ENCODE results near the gene JUN.
"Not testable (repeated sequence)": the region's sequence is repeated elsewhere in the genome, so short reads cannot be mapped to it uniquely, and the experiment has no call there.

JUN gene

GRCh38 chr1:58808077-58808476 is 24.2 kb upstream of the JUN start:
- DNase-seq (ENCODE audit: low read depth) = no peak

GRCh38 chr1:58805716-58806571 is 22.1 kb upstream of the JUN start:
- DNase-seq (ENCODE audit: low read depth) = no peak

GRCh38 chr1:58804853-58805565 is 21.2 kb upstream of the JUN start:
- no peak for DNase-seq (ENCODE audit: low read depth)

- no peak for DNase-seq (ENCODE audit: low read depth)
Measured at GRCh38 chr1:58803858-58804257, 20.0 kb upstream of the JUN start.

DNA sequence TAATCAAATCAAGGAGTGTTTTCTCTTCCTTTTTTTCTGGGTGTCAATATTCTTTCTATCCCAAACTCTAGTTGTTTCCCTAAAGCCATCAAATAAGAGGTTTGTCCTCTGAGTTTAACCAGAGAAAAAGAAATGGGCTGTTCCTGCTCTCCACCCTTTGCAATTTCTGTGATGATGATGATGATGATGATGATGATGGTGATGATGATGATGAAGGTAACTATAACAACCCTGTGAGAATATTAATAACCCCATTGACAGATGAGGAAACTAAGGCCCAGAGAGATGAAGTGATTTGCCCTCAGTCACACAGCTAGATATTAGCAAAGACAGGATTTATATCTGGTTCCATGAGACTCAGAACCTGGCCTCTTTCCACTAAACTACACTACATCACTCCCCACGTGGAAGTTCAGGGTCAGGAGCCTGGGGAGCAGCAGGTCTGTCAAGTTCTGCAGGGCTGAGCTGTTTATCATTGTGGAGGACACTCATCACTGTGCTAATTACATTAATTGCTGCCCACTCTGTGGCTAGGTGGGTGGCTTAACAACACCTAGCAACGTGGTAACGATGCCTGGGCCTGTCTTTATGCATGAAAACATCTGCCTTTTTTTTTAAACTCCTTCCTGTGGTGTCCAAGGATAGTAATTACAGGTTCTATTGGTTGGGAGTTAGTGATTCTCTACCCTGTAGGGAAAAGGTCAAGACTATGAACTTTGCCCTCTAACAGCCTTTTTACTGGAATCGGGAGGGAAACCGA is 19.0 kb upstream of the JUN start:
- no peak for DNase-seq (ENCODE audit: low read depth)

- not testable (repeated sequence) for DNase-seq (ENCODE audit: low read depth)
Measured at GRCh38 chr1:58801286-58801685, 17.4 kb upstream of the JUN start.

GRCh38 chr1:58799650-58800049 is 15.8 kb upstream of the JUN start:
- DNase-seq (ENCODE audit: low read depth) = no peak

DNA sequence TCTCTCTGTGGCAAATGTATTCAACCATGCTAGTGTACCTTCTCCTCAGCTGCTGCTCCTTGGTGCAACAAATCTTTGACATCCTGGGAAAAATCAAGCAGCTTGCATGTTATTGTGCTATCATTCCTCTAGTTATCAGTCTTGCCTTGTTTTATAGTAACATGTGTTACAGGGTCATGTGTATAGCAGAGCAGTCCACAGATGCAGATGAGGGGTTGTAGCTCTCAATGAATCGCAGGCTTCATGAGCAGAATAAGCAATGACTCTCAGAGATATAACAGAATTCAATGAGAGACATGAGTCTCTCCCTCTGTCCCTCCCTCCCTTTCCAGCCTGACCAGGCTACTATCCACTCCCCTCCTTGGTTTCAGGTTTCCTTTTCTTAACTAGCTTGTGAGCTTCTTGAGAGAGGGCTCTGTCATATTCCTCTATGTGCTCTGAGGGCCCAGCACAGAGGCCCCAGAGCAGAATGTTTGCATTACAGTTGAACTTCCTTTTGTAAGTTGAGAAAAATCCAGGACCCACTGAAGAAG is 15.1 kb upstream of the JUN start:
- no peak for DNase-seq (ENCODE audit: low read depth)

DNA sequence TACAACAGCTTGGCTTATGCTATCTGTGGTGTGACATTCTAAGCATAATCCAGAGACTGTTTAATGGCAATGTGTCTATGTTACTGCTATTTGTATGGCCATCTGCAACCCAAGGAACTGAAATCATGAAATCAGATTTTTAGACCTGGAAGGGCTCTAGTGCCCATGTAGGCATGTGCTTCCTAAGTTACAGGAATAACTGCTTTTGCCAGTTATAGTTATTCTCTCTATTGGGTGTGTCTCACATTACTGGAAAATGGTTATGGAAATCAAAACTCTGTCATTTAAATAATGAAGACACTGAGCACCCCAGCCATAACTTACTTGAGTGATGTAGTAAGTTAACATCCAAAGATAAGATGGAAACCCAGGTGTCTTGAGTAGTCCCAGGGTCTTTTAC is 12.6 kb upstream of the JUN start:
- no peak for DNase-seq (ENCODE audit: low read depth)

- no peak for DNase-seq (ENCODE audit: low read depth)
Measured at GRCh38 chr1:58794585-58794984, 10.7 kb upstream of the JUN start.

- no peak for DNase-seq (ENCODE audit: low read depth)
Measured at GRCh38 chr1:58792846-58793245, 9.0 kb upstream of the JUN start.

GRCh38 chr1:58791106-58791505 is 7.3 kb upstream of the JUN start:
- no peak for DNase-seq (ENCODE audit: low read depth)

DNA sequence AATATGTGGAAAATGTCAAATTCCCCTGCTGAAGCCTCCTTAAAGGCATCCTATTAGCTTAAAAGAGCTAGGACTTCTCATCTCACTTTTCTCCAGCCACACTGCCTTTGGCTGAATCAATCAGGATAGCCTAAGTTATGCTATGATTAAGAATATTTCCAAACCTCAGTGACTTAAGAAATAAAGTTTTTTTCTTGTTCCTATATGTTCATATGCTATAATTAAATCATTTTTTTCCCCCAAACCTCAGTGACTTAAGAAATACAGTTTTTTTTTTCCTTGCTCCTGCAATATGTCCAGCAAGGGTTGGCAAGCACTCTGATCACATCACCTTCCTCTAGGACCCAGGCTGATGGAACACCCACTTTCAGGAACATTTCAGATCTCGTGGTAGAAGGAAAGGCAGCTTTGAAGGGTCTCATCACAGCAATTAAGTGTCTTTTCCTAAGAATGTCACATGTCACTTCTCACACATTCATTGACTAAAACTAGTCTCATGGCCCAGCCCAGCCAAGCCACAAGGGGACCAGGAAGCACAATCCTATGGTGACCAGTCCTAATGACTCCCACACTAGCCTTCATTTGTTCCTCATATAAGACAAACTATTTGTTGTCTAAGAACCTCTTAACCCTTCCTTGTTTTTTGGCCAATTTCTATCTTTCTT is 6.3 kb upstream of the JUN start:
- DNase-seq (ENCODE audit: low read depth) = no peak

DNA sequence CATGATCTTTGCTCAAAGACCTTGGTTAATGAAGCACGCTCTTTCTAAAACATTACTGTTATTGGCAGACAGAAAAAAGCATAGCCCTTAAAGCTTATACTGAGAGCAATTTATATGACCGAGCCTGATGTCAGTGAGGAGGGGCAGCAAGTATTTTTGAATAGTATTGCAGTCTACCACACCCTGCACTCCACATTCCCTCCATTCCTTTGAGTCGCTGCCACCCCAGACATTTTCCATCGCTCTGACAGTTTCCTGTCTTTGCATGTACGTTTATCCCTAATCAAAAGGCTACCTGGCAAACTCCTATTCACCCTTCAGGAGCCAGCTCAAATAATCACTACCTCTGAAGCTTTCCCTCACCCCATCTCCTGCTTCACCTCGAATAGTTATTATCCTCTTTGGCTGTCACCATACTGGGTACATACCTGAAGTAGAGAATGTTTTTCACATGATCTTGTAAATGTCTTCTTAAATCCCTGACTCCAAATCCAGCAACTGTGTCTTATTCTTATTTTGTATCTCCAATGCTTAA is 5.5 kb upstream of the JUN start:
- no peak for DNase-seq (ENCODE audit: low read depth)

- DNase-seq (ENCODE audit: low read depth) = no peak
Measured at GRCh38 chr1:58788259-58788658, 4.4 kb upstream of the JUN start.

DNA sequence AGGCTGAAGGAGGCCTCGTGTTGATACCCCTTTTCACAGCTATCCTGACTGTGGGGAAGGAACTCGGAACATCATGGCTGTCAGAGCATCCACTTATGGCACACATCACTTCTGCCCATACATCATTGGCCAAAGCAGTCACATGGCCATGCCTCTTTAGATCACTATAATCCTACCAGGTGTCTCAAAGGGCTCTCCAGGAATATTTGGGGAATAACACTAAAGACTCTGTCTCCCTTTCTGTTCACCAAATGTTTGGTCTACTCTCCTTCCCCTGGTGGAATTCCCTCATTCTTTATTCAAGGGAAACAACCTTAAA is 3.0 kb upstream of the JUN start:
- no peak for DNase-seq (ENCODE audit: low read depth)

DNA sequence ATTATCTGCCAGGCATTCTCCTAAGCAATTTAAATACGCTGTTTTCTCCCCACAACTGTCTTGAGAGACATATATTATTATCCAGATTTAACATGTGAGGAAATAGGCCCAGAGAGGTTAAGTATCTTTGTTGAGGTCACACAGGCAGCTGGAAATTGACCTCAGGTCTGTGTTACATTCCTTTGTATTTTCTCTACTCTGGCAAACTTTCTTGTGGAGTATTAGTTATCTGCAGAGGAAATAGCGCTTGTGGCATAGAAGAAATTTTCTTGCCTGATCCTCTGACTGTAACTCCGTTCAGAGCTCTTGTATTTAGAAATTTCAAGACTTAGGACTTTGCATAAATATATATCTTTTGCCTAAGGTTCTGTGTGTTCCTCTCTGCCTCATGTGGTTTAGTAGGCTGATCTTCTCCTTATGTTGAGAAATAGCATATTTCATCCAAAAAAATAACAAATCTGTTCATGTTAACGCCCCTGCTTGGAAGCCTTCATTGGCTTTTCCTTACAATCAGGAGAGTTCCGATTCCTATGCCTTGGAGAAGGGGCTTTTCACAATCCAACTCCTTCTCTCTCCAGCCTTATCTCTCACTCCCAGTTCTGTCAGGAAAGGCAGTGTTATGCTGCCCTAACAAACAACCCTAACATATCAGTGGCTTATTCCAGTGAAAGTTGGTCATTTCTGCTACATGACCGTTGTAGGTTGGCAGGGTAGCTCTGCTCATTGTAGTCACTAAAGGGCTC is 2.5 kb upstream of the JUN start:
- no peak for DNase-seq (ENCODE audit: low read depth)

- no peak for DNase-seq (ENCODE audit: low read depth)
Measured at GRCh38 chr1:58785442-58786058, 1.7 kb upstream of the JUN start.

- DNase-seq (ENCODE audit: low read depth) = peak; percentile 82
Measured at GRCh38 chr1:58784758-58785441, 1.1 kb upstream of the JUN start.
